Activated CD4-positive, alpha-beta T cell treated with anti-CD3 and anti-CD28 coated beads, Interleukin-2, amount 10 ng/mL, durations not matched to agents 24 days and 14 days (primary cell): ENCODE measurements around the gene BEST4. TPM values are rescaled to one million over a fixed set of nuclear protein-coding genes. Genes with fewer than 3 reads are reported as not detected.
A peak's percentile ranks its signal among the peaks of the same experiment; 100 is the strongest.

Experiments used
- DNase-seq: peaks from one replicate; pipeline ENCODE4 v3.0.0; 2022
- H3K27ac Mint-ChIP-seq: one replicate; pipeline ENCODE4 v1.8.0; 2022; ENCODE audit warnings: mild to moderate bottlenecking, mixed read lengths
- H3K27me3 Mint-ChIP-seq: one replicate; pipeline ENCODE4 v1.8.0; 2022; ENCODE audit warnings: mixed read lengths
- H3K36me3 Mint-ChIP-seq: one replicate; pipeline ENCODE4 v1.8.0; 2022; ENCODE audit warnings: low read depth, mild to moderate bottlenecking, mixed read lengths
- H3K4me1 Mint-ChIP-seq: one replicate; pipeline ENCODE4 v1.8.0; 2021; ENCODE audit warnings: mixed read lengths
- H3K4me3 Mint-ChIP-seq: one replicate; pipeline ENCODE4 v1.8.0; 2022; ENCODE audit warnings: mild to moderate bottlenecking, moderate library complexity, mixed read lengths
- H3K9me3 Mint-ChIP-seq: one replicate; pipeline ENCODE4 v1.8.0; 2021; ENCODE audit warnings: mixed read lengths
- intact Hi-C: fragments of 100-400 bp; cut with micrococcal nuclease; formaldehyde crosslinking; loops from one replicate; pipeline ENCODE4 v1.15.1; 2023
- total RNA-seq: library from RNA; stranded (reverse); gene quantifications from 2 replicates; pipeline ENCODE4 v1.2.3, GENCODE V29; 2022

Gene BEST4
- 0.77 and 0.83 TPM in 2 replicates for total RNA-seq

DNA sequence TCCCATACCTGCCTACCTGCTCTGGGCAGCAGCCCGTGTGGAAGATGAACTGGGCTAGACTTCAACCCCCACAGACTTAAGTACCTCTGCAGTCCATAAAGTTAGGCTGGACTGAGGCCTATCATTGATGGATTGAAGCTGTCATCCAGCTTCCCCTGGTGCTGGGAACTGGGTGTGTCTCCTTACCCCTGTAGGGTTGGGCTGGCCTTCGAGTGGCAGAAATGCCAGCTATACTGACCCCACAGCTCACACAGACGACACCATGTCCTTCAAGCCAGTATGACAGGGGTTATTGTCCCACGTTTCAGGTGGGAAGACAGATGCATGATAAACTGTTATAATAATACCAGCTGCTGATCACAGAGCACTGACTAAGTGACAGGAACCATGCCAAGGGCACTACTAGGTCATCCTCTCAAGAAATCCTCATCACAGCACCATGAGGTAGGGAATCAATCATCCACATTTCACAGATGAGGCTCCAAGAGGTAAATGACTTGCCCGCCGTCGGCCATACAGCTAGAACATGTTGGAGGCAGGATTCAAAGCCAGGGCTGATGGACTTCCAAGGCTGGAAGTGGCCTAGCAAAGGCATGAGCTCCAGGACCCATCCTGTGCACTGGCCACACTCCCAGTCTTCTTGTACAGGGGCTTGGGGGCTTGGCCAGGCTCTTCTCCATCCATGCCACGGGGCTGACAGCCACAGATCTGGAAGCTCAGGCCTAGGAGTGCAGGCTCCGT is at the start of gene BEST4:
Gene BEST4 (minus strand): TSS at position 51 of the 741 bp plus-strand sequence. CDS start 465 bp downstream, outside the sequence.
- DNase-seq, result no peak
- H3K27me3 Mint-ChIP-seq, result no peaks in the 10 kb centered on the region
- H3K36me3 Mint-ChIP-seq, result peaks cover 5% of the 10 kb centered on the region
- H3K27ac Mint-ChIP-seq, result no peak within 1 kb of the TSS
- H3K4me1 Mint-ChIP-seq, result peaks cover 27% of the 10 kb centered on the region
- H3K9me3 Mint-ChIP-seq, result no peaks in the 10 kb centered on the region
- no peak within 1 kb of the TSS for H3K4me3 Mint-ChIP-seq
- intact Hi-C loops, result loop anchor here (5.0 kb wide), 1 partner anchor 224 kb away; the partner anchor contains the start of genes HECTD3 and UROD

DNA sequence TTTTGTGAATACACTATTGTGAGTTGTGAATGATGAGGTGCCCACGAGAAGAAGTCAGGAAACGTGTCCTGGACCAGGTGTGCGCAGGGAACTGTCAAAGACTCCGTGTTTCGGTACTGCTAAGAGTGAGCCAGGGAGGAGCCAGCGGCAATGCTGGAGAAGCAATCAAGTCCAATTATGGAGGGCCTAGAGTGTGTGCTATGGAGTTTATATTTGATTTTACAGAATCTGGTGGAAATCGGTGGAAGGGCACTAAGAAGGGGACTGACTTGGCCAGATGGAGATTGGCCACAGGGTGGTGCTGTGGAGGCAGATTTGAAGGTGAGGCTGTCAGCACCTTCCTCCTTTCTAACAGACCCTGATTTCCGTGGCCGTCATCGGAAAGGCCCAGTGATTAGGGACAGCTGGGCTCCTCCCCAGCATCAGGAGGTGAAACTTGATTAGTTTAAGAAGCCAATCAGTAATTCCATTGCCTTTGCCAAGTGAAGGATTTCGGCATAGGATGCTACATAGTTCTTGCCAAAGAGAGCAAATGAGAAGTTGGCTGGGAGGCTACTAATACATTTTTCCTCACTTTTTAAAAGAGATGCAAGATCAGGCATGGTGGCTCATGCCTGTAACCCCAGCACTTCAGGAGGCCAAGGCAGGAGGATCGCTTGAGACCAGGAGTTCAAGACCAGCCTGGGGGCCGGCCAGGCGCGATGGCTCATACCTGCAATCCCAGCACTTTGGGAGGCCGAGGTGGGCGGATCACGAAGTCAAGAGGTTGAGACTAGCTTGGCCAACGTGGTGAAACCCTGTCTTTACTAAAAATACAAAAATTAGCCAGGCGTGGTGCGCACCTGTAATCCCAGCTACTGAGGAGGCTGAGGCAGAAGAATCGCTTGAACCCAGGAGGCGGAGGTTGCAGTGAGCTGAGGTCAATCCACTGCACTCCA is 48.0 kb upstream of the BEST4 start:
- H3K27me3 Mint-ChIP-seq, result no peaks in the 10 kb centered on the region
- no peaks in the 10 kb centered on the region for H3K36me3 Mint-ChIP-seq
- H3K27ac Mint-ChIP-seq, result peak overlapping the region; percentile 39
- DNase-seq, result peak; percentile 95
- intact Hi-C loops, result loop anchor here (1.0 to 10.0 kb wide), 3 partner anchors 175 to 659 kb away; partner anchors contain the start of genes HECTD3 and TESK2
- peaks cover 13% of the 10 kb centered on the region for H3K4me1 Mint-ChIP-seq
- H3K9me3 Mint-ChIP-seq, result no peaks in the 10 kb centered on the region
- H3K4me3 Mint-ChIP-seq, result no peak overlapping the region

DNA sequence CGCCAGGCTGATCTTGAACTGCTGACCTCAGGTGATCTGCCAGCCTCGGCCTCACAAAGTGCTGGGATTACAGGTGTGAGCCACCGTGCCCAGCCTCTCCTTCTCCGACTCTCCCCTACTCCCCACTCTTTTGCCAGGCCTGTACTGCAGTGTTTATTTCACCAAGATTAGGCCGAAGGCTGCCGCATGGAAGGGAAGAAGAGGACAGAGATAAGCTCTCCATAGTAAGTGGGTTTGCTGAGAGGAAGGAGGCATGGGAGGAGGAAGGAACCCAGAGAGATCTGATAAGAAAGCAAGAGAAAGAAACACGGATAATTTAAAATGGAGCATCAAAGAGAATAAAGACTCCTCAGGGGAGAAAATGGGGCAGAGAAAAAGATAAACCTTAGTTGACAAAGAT is 46.4 kb upstream of the BEST4 start:
- DNase-seq, result no peak
- Mint-ChIP-seq H3K27me3 (no peaks in the 10 kb centered on the region), H3K36me3 (no peaks in the 10 kb centered on the region), H3K4me3 (no peak overlapping the region), H3K27ac (no peak overlapping the region), H3K9me3 (no peaks in the 10 kb centered on the region), H3K4me1 (peaks cover 14% of the 10 kb centered on the region)
- intact Hi-C loops, result loop anchor here (10.0 kb wide), 1 partner anchor 660 kb away; the partner anchor contains the start of gene TESK2

DNA sequence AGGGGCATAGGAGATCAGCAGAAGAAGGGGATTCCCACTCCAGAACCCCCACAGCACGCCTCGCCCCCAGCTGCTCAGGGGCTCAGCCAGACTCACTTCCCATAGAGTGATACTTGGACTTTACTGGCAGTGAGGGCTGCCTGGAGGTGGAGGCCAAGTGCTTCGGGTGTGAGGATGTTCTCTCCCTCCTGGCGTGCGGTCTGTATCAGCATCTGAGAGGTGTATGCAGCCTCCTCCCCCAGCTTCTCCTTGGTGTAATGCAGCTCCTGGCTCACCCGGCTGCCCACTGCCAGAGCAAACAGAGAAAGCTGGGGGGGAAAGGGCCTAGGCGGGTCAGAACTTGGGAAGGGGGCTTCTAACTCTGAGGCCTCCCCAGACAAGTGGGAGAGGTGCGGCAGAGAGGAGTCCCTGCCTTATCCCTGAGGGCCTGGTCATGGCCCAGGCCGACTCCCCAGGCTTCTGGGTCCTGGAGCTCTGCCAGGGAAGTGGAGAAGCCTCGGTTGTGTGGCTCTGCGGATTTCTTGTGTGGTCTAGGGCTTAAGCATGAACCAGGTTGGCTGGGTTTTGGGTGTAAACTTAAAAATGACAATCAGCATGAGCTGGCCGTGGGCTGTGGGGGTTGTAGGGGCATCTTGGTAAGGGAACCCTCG is 44.2 kb upstream of the BEST4 start:
- no peak for DNase-seq
- intact Hi-C loops, result loop anchor here (10.0 kb wide), 1 partner anchor 663 kb away; the partner anchor contains the start of gene TESK2
- Mint-ChIP-seq H3K36me3 (no peaks in the 10 kb centered on the region), H3K9me3 (no peaks in the 10 kb centered on the region), H3K4me3 (no peak overlapping the region), H3K4me1 (peaks cover 14% of the 10 kb centered on the region), H3K27ac (no peak overlapping the region), H3K27me3 (no peaks in the 10 kb centered on the region)

DNA sequence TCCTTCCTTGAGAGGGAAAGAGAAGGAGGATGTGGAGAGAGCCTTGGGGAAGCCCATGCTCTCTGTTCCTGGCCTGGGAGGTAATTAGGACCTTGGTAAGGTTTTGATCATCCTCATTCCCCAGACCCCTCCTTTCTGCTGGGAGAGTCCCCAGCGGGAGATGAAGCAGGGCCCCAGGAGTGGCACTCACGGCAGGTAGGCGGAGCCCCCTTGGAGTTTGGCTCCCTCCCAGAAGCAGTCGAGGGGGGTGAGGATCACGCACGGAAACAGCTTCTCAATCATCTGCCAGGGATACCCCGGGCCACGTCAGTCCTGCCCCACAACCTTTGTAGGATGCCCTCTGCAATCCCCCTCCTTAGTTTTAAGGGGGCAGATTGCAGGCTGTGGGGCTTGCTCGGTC is 43.5 kb upstream of the BEST4 start:
- Mint-ChIP-seq H3K27me3 (no peaks in the 10 kb centered on the region), H3K9me3 (no peaks in the 10 kb centered on the region), H3K27ac (no peak overlapping the region), H3K4me1 (peaks cover 12% of the 10 kb centered on the region), H3K4me3 (no peak overlapping the region), H3K36me3 (no peaks in the 10 kb centered on the region)
- no peak for DNase-seq
- intact Hi-C loops, result loop anchor here (10.0 kb wide), 1 partner anchor 663 kb away; the partner anchor contains the start of gene TESK2

DNA sequence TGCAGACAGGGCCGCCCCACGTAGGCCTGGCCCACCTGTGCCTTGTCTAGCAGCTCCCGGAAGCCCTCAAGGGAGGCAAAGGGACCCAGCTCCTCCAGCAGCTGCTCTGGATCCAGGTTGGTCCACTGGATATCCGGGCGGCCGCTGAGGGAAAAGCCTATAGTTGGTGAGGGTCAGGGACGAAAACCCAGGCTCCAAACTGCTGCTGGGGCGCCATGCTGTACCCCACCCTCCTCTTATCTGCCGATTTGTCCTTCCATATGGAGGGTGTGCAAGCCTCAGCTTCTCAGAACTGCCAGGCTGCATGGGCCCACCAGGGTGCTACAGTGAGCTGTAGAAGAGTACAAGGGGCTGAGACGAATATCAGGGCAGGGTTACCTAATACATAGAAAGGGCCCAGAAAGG is 42.9 kb upstream of the BEST4 start:
- H3K27me3 Mint-ChIP-seq, result no peaks in the 10 kb centered on the region
- intact Hi-C loops, result loop anchor here (10.0 kb wide), 1 partner anchor 664 kb away; the partner anchor contains the start of gene TESK2

DNA sequence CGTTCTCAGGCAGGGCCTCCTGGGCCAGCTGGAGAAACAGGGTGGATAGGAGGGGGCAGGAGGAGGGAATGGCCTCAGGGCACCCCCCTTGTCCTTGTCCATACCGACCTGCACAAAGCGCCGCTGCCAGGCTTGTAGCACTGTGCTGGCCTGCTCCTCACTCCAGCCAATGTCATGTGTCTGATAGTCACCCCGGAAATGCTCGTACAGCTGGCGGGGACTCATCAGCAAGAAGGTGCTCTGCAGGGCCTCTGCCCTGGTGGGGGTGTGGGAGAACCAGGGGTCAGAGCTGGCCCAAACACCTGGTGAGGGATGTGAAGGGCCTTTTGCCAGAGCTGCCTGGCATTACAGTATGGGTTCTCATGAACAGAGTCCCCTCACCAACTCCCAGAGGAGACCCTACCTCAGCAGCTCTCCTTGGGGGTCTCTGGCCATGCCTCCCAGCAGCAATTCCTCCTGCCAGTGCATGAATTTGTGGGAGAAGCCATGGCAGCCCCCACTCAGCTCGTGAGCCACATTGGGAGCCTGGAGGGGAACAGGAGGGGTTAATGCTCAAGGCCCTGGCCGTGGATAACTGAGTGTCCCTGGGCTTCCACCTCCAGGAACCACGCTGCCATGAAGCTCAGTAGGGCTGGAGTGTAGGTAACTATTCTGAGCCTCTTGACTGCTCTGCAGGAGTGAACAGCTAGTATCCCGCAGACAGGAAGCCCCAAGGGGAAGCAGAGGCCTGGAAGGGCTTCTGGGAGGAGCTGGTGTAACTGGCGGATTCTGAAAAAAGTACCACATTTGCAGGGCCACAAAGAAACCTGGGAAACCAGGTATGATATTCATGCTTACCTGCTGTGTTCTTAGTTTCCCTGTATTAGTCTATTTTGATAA is 41.8 kb upstream of the BEST4 start:
- H3K9me3 Mint-ChIP-seq, result no peaks in the 10 kb centered on the region
- H3K27ac Mint-ChIP-seq, result no peak overlapping the region
- no peak for DNase-seq
- no peak overlapping the region for H3K4me3 Mint-ChIP-seq
- intact Hi-C loops, result loop anchor here (10.0 kb wide), 1 partner anchor 665 kb away; the partner anchor contains the start of gene TESK2
- no peaks in the 10 kb centered on the region for H3K36me3 Mint-ChIP-seq
- peaks cover 6% of the 10 kb centered on the region for H3K4me1 Mint-ChIP-seq
- no peaks in the 10 kb centered on the region for H3K27me3 Mint-ChIP-seq

More for the DNA sequence above, 42.9 kb upstream of the BEST4 start:
- Mint-ChIP-seq H3K4me1 (peaks cover 10% of the 10 kb centered on the region), H3K9me3 (no peaks in the 10 kb centered on the region), H3K27ac (no peak overlapping the region), H3K36me3 (no peaks in the 10 kb centered on the region), H3K4me3 (no peak overlapping the region)
- no peak for DNase-seq

DNA sequence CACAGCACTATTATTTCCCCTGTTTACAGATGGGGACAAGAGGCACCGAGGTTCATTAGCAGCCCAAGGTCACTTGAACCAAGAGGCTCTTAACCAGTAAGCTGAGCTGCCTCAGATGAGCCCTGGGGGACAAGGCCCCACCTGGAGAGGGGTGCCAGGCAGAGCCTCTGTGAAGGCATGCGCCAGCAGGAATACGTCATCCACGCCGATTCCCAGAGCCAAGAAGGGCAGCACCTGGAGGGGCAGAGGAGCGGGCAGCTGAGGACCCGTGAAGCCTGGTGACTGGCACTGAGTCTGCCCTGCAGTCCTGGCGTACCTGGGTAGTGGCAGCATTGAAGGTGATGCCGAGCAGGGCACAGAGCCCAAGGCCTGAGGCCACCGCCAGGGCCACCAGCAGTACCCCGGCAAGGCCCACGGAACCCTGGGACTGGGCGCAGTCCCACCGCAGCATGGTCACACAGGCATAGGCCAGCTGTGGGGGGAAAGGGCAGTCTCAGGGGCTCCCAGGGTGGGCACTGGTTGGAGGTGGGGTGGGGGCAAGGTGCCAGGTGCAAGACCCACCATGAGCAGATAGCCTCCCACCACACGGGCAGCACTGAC is 41.0 kb upstream of the BEST4 start:
- Mint-ChIP-seq H3K4me1 (peaks cover 4% of the 10 kb centered on the region), H3K27me3 (no peaks in the 10 kb centered on the region), H3K9me3 (no peaks in the 10 kb centered on the region), H3K27ac (no peak overlapping the region), H3K36me3 (no peaks in the 10 kb centered on the region), H3K4me3 (no peak overlapping the region)
- intact Hi-C loops, result no loop called here
- DNase-seq, result no peak

DNA sequence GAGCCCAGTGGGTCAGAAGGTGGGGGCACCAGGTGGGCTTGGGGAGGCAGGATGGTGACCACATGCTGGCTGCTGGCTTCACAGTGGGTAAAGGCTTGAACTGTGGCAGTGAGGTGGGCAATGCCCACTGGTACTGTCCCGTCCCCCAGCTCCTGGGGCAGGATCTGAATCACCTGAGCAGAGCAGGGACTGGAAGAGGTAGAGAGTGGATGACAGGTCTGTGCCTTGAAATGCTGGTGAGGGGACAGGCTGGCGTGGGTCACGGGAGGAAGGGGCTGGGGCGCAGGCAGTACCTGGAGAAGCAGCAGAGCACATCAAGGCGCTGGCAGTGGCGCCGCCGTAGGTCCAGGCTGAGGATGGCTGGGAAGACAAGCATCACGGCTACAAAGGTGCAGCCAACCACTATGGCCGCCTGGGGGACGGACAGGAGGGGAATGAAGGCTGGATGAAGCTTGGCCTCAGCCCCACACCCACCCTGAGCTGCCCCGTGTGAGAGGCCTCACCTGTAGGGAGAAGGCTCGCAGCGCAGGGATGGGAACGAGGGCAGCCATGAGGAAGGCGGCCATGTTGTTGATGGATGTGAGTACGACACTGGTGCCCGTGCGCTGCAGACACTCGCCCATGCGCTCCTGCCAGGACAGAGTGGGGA is 40.2 kb upstream of the BEST4 start:
- no peak for DNase-seq
- Mint-ChIP-seq H3K27ac (no peak overlapping the region), H3K4me1 (peaks cover 4% of the 10 kb centered on the region), H3K9me3 (no peaks in the 10 kb centered on the region), H3K27me3 (no peaks in the 10 kb centered on the region), H3K4me3 (no peak overlapping the region), H3K36me3 (no peaks in the 10 kb centered on the region)
- intact Hi-C loops, result no loop called here

DNA sequence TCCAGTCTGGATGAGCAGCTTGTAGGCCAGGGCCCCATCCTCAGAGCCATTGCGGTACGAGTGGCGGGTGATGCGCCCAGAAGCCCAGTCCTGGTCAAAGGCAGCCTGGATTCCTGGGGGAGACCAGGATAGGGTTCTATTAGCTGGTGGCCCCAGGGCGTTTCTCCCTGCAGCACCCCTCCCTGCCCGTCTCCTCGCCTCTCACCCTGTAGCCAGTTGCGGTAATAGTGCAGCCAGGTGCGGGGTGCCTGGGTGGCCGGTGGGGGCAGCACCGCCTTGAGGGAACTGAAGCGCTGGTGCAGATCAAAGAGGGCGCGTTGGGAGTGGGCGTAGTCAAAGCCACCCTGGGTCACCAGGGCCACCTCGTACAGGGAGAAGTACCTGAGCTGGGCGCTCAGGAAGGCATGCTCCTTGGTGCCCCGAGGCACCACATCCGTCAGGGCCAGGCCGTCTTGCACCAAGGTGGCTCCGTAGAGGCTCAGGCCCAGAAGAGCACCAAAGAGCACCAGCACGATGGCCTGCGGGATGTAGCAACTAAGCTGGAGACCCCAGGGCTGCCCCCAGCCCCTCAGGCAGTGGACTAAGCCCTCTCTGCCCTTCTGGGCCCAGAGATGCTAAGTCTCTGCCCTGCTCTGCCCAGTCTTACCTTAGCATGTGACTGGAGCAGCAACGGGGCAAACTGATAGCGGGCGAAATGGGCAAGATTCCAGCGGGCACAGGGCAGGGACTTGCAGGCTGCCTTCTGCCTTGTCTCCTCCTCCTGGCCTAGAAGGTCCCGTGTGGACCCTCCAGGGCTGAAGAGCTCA is 39.4 kb upstream of the BEST4 start:
- Mint-ChIP-seq H3K4me1 (peaks cover 4% of the 10 kb centered on the region), H3K9me3 (no peaks in the 10 kb centered on the region), H3K4me3 (no peak overlapping the region), H3K27ac (no peak overlapping the region), H3K36me3 (no peaks in the 10 kb centered on the region), H3K27me3 (no peaks in the 10 kb centered on the region)
- no peak for DNase-seq
- intact Hi-C loops, result no loop called here

DNA sequence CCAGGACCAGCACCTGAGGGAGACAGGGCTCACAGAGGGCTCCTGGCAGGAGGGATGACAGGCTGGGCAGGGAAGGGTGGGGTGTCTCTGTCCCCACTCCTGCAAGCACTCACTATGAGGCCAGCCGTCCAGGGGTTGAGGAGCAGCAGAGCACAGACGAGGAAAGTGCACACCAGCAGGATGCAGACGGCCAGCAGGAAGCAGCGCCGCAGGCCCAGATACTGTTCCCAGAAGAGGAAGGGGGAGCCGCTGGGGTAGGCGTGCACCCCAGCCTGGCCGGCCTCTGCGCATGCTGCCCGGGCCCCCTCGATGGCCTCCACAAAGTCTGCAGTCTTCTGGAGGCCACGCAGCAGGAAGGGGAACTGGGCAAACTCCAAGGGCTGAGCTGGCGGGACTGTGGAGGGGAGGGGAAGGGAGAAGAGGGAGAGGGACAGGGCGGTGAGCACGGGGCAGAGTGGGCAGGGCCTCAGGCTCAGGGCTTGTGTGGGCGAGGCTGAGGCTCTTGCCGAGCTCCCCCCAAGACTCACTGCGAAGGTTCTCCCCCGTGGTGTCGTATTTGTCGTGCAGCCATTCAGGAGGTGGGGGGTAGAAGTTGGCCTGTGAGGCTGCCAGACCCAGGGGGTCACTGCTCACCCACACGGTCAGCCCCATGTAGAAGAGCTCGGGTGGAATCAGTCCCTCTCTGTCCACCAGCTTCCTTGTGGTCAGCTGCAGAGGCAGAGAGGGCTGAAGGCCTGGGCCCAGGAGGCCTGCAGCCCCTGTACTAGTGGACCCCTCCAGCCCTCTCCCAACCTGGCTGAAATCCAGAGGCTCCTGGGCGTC is 38.6 kb upstream of the BEST4 start:
- Mint-ChIP-seq H3K27ac (no peak overlapping the region), H3K36me3 (no peaks in the 10 kb centered on the region), H3K27me3 (no peaks in the 10 kb centered on the region), H3K4me3 (no peak overlapping the region), H3K9me3 (no peaks in the 10 kb centered on the region), H3K4me1 (peaks cover 6% of the 10 kb centered on the region)
- DNase-seq, result no peak
- intact Hi-C loops, result no loop called here
